DMS153 treated with DMSO at 0.1 percent for 48 hours (cell line): ENCODE data around the gene PLEKHH1.

Source experiments
- DNase-seq: peaks from one replicate; lab custom pipeline; 2025; ENCODE audit not compliant: unreplicated experiment; lab: John Stamatoyannopoulos, UW

The PLEKHH1 gene

DNA sequence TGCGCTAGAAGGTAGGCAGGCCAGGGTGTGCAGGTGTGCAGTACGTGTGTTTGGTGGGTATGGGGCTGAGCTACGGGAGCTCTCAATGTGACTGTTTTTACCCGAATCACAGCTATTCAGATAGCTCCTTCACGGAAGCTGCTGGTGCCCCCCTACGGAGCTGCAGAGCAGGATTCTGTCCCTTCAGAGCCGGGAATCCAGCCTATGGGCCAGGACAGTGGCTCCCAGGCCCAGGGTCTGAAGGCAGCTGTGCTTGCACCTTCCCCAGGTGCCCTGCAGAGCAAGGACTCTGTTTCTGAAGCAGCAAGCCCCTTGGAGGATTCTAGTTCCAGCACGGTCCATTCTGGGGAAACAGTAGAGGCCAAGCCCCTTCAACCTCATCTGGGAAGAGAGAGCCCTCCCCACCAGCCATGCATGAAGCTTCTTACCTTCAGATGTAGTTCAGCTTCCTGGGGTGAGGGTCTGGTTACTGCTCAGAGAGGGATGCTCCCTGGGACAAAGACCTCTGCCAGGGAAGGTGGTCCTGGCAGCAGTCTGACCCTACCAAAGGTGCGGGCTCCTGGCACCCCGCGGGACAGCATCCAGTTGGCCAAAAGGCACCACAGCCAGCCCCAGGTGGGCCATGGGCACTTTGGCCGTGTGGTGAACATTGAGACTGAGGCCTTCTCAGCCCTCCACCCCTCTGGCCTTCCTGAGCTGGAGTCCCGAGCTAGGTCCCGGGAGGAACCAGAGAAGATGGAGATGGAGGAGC is 29.1 kb downstream of the PLEKHH1 start:
- DNase-seq = no peak

DNA sequence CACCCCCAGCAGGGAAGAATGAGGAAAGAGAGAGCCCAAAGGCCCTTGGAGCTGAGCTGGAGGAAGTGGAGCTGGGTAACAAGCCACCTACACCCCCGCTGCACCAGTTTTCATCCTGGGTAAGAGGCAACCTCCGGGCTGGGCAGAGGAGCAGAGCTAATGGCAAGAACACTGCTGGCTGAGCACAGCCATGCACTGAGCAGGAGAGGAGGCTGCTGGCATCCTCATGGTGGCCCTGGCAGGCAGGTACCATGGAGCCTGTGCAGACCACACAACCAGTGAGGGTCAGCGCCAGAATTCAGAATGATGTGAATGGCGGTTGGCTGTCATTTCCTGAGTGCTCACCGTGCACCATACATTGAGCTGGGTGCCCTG is 29.7 kb downstream of the PLEKHH1 start:
- DNase-seq = no peak

DNA sequence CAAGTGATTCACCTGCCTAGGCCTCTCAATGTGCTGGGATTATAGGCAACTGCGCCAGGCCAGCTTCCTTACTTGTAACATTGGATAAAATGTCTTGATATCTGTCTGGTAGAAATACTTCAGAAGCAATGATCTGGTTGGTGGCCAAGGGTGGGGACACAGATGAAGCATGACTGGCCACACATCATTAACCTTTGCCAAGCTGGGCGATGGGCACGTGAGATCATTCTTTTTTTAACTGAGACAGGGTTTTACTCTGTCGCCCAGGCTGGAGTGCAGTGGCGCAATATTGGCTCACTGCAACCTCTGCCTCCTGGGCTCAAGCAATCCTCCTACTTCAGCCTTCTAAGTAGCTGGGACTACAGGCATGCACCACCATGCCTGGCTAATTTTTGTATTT is 31.1 kb downstream of the PLEKHH1 start:
- DNase-seq = no peak

DNA sequence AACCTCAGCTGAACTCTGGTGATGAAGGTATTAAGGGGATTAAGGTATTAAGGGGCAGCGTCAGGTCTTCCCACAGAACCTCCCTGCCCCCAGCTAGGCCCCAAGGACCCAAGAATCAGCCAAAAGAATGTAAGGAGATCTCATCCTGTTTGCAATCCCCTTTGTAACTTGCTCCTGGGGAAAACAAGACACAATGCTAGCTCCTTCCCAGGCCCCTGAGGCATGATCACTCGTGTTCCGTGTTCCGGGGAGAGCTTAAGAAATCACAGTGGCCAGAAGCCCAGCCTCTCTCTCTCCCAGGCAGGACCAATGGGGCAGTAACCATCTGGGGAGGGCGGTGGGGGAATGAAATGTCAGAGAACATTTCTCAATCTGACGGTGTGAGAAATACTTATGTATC is 33.8 kb downstream of the PLEKHH1 start:
- no peak for DNase-seq

DNA sequence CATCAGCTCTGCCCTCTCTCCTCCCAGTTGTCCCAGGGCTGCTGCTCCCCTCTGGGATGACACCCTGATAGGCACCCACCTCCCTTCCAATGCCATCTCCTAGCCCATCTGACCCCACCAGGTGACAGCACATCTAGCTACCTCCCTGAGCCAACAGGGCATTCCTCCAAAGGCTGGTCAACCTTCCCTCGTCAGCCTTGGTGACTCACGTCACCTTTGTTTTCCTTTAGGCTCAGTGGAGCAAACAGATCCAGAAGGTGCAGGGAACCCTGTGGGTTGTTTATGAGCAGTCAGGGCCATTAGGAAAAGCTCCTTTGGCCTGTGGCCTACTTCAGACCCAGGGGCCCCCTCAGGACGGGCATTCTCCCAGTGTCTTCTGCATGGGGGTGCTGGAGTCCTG is 34.6 kb downstream of the PLEKHH1 start:
- no peak for DNase-seq

DNA sequence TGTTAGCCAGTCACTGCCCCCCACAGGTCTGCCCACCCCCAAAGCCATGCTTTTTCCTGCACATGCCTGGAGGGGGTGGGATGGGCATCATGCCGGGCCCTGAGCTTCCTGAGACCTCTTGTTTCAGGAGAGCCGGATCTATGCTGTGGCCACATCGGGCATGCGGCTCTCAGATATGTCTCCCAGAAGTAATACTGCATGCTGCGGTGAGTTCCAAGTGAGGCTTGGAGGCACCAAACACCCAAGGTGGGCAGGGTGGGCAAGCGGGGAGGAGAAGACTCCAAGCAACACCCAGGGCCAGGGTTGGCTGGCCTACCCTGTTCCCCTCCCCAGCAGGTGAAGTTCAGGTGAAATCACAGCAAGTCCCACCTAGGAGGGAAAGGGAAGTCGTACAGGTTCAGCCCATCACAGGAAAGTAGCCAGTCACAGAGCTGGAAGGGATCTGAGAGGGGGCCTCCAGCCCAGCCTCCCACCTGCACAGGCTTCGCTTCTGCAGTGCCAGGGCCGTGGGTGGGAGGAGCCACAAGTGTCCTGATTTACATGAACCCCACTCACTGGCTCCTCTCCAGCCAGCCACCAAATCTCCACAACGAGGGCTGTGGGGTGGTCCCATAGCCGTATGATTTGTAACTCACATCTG is 36.0 kb downstream of the PLEKHH1 start:
- DNase-seq = no peak

DNA sequence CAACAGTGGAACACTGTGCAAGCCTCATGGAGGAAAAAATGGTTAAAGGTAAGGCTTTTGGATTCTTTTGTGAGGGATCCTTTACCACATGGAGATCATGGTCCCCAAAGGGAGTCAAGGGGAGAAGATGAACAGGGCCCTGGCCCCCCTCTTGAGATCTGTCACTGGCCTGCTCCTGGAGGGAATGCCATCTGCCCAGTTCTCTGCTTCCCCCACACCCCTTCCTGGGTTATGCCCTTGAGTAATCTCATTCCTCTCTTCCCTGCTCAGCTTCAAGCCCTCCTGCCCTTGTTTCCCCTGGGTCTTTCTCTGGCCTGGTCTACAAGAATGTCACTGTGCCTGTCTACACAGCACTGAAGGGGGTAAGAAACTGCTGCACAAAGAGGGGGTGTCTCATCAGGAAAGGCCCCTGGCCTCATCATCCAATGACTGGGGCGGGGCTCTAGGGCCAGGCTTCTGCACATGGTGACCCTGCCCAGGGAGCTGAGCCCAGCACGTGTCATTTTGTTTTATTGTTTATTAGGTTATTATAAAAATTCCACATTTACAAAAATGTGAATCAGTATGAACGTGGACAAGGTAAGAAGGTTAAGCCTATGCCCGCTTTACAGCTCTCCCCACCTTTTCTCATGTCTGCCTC is 36.7 kb downstream of the PLEKHH1 start:
- DNase-seq = no peak

DNA sequence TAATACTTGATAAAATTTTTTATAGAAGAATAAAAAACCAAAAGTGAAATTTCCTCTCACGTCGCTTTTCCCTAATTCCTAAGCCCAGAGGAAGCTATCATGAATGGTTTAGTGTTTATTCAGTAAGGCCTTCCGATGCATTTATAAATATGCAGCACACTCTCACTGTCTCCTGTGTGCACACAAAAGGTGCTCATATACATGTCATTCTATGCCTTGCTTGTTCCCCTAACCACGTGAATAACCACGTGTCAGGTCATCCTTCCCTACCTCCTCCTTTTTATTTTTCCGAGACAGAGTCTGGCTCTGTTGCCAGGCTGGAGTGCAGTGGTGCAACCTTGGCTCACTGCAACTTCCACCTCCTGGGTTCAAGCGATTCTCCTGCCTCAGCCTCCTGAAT is 37.4 kb downstream of the PLEKHH1 start:
- no peak for DNase-seq

DNA sequence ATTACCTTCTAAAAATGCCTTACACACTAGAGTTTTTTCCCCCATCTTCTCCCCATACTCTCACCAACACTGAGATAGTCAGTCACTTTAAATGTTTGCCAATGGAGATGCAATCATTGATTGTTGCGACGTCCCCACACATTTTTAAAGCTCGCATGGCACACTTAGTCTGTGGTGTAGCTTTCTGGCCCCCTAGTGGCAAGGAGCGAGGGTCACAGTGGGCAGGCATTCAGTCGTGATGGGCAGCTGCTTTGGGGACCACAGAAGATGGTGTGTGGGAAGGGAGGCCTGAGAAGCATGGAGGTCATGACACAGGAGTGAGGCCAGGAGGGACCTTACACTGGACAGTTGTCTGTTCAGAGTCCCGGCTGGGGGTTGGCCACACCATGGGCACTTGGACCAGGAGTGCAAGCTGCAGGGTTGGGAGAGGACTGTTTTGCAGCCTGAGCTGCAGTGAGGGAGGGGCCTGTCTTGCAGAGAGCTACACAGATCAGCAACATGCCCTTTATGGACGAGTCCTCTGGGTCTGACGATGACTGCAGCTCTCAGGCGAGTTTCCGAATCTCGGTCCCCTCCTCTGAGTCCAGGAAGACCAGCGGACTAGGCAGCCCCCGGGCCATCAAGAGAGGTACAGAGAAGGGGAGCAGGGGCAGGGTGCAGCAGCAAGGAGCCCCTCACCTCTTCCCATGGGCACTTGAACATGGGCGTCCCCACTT is 38.3 kb downstream of the PLEKHH1 start:
- peak; percentile 29 for DNase-seq

DNA sequence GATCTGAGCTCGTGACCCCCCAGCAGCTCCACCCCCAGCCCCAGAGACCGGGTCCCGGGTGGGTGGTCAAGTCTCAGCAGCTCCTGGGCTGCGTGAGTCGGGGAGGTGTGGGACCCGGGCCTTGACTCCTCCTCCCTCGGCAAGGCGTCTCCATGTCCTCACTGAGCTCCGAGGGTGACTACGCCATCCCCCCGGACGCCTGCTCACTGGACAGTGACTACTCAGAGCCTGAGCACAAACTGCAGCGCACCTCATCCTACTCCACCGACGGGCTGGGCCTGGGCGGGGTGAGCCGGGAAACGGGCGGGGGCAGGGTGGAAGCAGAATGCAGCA is 38.9 kb downstream of the PLEKHH1 start:
- DNase-seq = no peak

DNA sequence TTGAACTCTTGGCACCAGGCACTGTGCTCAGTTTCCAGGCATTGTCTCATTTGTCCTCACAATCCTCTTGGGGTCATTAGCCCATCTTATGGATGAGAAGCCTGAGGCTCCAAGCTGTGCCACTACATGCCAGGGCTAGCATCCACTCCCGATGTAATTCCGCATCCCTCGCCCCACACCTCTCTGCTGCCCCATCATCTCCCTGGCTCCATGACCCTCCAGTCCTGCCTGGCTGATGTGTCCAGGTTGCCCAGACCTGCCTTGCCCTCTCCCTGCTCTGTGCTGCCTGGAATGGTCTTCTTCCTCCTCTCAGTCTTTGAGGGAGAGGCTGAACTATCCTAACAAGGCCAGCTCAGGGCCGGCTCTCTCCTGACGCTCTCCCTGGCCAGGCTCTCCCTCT is 39.5 kb downstream of the PLEKHH1 start:
- no peak for DNase-seq

DNA sequence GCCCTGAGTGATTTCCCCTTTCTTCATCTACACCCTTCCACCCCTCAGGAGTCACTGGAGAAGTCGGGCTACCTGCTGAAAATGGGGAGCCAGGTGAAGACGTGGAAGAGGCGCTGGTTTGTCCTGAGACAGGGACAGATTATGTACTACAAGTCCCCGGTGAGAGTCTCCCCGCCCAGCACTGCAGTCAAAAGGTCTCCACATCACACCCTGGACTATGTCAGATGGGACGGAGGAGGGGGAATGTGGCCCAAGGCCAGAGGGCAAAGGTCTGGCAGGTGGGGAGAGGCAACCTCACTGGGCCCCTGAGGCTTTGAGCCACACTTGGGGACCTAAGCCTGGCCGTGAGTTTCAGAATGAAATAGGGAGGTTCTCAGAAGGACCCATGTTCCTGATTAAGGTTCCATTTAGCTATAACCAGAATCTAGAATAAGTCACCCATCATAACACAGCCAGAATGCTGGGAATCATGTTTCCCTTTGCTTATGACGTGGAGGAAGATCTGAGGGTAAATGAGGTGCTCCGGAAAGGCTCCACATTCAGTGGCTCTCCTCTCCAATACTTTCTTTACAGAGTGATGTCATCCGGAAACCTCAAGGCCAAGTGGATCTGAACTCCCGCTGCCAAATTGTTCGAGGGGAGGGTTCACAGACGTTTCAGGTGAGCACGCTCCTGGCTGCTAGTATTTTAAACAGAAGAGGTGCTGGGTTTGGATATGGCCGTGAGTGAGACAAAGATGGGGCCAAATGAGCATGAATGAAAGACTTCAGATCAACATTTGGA is 40.3 kb downstream of the PLEKHH1 start:
- DNase-seq = no peak

DNA sequence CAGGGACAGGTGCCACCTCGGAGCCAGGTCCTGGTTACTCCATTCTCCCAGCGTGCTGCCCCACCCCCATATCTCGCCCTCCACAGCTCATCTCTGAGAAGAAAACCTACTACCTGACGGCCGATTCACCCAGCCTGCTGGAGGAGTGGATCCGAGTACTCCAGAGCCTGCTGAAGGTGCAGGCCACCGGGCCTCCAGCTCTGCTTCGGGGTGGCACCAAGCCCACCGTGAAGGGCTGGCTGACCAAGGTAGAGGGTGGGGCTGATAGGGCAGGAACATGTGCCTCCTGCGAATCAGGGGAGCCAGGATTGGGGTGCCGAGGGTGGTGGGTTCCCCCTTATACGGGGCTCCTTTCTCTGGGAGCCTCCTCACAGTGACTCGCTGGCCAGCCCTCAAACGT is 41.1 kb downstream of the PLEKHH1 start:
- DNase-seq = no peak

DNA sequence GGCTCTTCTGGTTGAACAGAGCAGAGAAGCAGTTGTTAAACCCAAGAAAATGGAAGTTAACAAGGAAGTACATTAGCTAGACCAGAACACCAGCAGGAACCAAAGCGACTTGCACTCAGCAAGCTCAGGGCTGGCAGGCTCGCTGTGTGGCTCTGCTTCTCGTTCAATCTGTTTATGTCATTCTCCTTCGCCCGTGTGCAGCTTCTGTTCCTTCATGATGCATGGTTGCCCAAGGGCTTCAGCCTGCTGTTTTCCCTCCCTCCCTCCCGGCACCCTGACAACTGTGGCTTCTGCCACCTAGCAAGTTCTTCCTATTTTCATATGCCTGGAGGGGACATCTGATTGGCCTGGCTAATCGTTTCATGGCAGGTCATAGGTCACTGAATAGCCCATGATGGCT is 41.7 kb downstream of the PLEKHH1 start:
- no peak for DNase-seq

DNA sequence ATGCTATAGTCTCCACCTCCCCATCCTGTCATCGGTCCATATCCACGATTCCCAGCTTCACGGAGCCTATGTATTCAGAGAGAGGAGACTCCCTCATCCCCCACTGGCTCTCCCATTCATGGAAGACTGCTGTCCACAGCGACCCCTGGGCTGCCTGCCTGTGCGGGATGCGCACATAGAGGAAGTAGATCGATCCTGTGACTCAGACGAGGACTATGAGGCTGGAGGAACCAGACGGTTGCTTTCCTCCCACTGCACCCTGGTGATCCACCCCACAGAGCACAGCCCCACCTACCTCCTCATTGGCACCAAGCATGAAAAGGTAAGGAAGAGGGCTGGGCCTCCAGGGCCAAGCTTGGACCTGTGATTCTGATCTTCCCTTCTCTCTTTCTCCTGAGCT is 42.6 kb downstream of the PLEKHH1 start:
- no peak for DNase-seq

DNA sequence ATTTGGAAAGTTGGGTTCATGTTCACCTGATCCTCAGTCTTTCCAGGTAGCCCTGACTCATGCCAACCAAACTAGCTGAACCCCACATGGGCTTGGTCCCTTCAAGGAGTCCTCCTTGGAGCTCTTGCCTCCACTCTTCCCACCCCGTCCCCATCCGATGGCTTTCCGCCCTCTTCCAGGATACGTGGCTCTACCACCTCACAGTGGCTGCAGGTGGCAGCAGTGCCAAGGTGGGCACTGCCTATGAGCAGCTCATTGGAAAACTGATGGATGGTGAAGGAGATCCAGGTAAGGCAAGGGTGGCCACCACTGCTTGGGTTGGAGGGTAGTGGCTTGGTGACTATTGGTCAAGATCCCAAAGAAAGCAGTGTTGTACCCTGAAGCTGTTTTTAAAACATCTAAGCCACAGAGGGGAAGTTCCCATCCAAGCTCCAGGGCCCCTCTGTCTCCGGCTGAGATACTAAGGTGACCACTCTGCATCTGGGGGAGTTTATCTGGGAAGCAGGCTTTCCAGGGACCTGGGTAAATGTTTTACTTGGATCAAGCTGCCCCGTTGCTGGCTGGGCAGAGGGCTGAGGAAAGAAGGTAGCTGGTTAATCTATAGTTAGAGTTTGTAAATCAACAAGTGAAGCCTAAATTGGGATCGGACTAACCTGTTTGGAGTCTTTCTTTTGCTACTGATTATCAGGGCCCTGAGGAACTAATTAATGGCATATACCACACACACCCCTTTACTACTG is 43.3 kb downstream of the PLEKHH1 start:
- DNase-seq = no peak

DNA sequence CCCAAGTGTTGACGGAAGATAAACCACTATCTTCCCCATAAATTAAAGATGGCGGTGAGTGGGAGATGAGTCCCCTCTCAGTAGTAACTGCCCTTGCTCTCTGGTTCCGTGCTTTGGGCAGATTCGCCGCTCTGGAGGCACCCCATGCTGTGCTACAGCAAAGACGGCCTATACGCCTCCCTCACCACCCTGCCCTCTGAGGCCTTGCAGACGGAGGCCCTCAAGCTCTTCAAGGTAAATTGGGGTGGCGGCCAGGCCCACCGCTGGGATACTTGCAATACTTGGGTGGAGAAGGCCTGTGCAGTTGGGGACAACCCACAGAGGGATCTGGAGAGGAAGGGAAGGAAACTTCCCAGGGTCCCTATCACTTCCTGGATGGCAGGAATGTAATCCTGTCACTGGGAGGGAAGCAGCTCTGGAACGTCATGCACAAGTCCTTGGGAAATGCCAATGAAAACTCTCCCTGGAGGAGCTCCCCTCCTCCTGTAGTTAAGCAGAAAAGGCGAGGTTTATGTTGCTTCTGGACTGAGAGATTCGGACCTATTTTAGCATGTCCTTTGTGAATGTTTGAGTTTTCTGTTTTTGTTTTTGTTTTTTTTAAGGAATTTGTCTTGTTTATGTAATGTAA is 44.2 kb downstream of the PLEKHH1 start:
- DNase-seq = no peak

DNA sequence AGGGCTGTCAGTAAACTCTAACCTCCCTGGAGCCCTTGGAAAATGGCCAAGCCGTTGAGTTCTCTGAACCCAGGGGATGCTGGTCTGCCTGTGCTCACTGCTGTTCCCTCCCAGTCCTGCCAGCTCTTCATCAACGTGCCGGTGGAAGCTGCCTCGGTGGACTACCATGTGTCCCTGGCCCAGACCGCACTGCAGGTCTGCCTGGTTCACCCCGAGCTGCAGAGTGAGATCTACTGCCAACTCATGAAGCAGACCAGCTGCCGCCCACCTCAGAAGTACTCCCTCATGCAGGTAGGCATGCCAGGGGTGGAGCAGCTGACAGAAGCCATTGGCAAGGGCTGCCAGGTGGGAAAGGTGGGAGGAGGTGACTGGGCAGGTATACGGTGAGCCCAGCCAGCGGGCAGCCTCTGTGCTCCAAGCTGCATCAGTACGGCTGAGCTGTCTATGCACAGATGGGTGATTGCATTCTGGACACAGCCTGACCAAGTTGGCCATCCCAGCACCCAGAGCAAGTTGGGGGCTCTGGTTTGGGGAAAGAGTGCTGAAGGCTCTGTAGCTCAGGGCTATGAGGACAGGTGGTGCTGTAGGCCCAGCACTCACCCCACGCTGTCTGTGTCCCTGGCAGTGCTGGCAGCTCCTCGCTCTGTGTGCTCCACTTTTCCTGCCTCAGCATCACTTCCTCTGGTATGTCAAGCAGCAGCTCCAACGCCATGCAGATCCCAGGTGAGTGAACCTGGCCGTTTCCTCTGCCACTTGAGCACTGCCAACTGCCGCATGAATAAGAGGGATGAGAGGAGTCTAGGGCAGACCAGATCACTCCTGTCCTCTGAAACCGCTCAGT is 45.0 kb downstream of the PLEKHH1 start:
- no peak for DNase-seq

DNA sequence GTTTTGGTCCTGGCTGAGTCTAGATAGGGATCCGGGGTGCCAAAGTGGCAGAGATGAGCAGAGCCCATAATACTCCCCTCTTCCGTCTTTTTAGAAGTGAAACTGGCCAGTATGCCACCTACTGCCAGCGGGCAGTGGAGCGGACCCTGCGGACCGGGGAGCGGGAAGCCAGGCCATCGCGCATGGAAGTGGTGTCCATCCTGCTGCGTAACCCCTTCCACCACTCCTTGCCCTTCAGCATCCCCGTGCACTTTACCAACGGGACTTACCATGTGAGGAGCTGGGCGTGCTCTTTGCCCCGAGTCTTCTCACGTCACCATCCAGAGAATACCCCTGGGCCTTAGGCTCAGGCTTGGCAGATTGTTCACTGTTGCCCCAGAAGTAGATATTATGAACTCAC is 46.0 kb downstream of the PLEKHH1 start:
- DNase-seq = no peak
